Inferior parietal cortex (tissue), 1 donor: ENCODE results near the gene NOS1AP.
"Not testable (repeated sequence)": the region's sequence is repeated elsewhere in the genome, so short reads cannot be mapped to it uniquely, and the experiment has no call there.

ENCODE experiments used
- DNase-seq: peaks from one replicate; pipeline ENCODE4 v3.0.0-alpha.2; 2016; ENCODE audit errors: extremely low spot score

The NOS1AP gene

GRCh38 chr1:162405800-162406199 is 336.3 kb downstream of the NOS1AP start:
- no peak for DNase-seq

GRCh38 chr1:162406811-162407210 is 337.3 kb downstream of the NOS1AP start:
- no peak for DNase-seq

- DNase-seq, result no peak
These were observed 338.0 kb downstream of the NOS1AP start for GRCh38 chr1:162407539-162407938.

GRCh38 chr1:162412002-162412401 is 342.5 kb downstream of the NOS1AP start, which contains the start of gene SH2D1B:
Gene SH2D1B, minus strand, starts transcription at chr1:162412136. Its CDS starts 120 bp downstream, at chr1:162412016.
- no peak for DNase-seq

GRCh38 chr1:162416215-162416614 is 346.7 kb downstream of the NOS1AP start:
- DNase-seq, result no peak

- DNase-seq, result no peak
These were observed 347.4 kb downstream of the NOS1AP start for GRCh38 chr1:162416909-162417308.

- no peak for DNase-seq
These were observed 348.2 kb downstream of the NOS1AP start for GRCh38 chr1:162417650-162418049.

GRCh38 chr1:162418584-162418983 is 349.1 kb downstream of the NOS1AP start:
- not testable (repeated sequence) for DNase-seq

- DNase-seq, result not testable (repeated sequence)
These were observed 350.0 kb downstream of the NOS1AP start for GRCh38 chr1:162419450-162419931.
